Calu3 (cell line): ENCODE measurements around the gene IL6. TPM values are rescaled to one million over a fixed set of nuclear protein-coding genes. Genes with fewer than 3 reads are reported as not detected.

Source experiments
- BruUV-seq: library from RNA; stranded (reverse); fragments of 400-500 nt; replicated peaks from 2 replicates; lab custom pipeline; 2021; lab: Mats Ljungman, UMichigan
- CTCF ChIA-PET: fragments of 300-600 bp; sonication (Branson Sonifier 250); formaldehyde crosslinking; loops from one replicate; lab custom pipeline; 2022; ENCODE audit warnings: antibody characterized with exemption; lab: Charles Lee
- DNase-seq: peaks from one replicate; pipeline ENCODE4 v3.0.0; 2022
- H3K27ac Mint-ChIP-seq: one replicate; pipeline ENCODE4 v1.8.0; 2022; ENCODE audit warnings: mixed read lengths; ENCODE audit not compliant: unreplicated experiment
- H3K27me3 Mint-ChIP-seq: one replicate; pipeline ENCODE4 v1.8.0; 2022; ENCODE audit warnings: mixed read lengths; ENCODE audit not compliant: unreplicated experiment
- H3K36me3 Mint-ChIP-seq: one replicate; pipeline ENCODE4 v1.8.0; 2022; ENCODE audit warnings: mild to moderate bottlenecking, moderate library complexity, mixed read lengths; ENCODE audit not compliant: insufficient read depth, unreplicated experiment
- H3K4me1 Mint-ChIP-seq: one replicate; pipeline ENCODE4 v1.8.0; 2022; ENCODE audit warnings: mild to moderate bottlenecking, low read depth, mixed read lengths; ENCODE audit not compliant: unreplicated experiment
- H3K4me3 Mint-ChIP-seq: one replicate; pipeline ENCODE4 v1.8.0; 2022; ENCODE audit warnings: mild to moderate bottlenecking, low read depth, moderate library complexity, mixed read lengths; ENCODE audit not compliant: unreplicated experiment
- H3K9me3 Mint-ChIP-seq: one replicate; pipeline ENCODE4 v1.8.0; 2022; ENCODE audit warnings: low read depth, mixed read lengths; ENCODE audit not compliant: unreplicated experiment
- CTCF ChIP-seq: fragments of 200-600 bp; IDR thresholded peaks from one replicate; pipeline ENCODE4 v1.8.0; 2022; ENCODE audit warnings: antibody characterized with exemption; ENCODE audit not compliant: unreplicated experiment
- intact Hi-C: fragments of 100-400 bp; cut with micrococcal nuclease; formaldehyde crosslinking; loops from one replicate; pipeline ENCODE4 v1.10.0; 2022; ENCODE audit not compliant: unreplicated experiment
- total RNA-seq: library from RNA; stranded (reverse); gene quantifications from 2 replicates; pipeline ENCODE4 v1.2.3, GENCODE V29; 2022

IL6 gene
- total RNA-seq, 1 experiment from 2014 or later: 20.7 TPM

GRCh38 chr7:22759721-22760120, 32.7 kb downstream of the IL6 start:
- TF ChIP-seq CTCF: no peak
- H3K36me3 Mint-ChIP-seq: no peaks in the 10 kb centered on the region
- CTCF ChIA-PET: no interaction called here
- BruUV-seq: no TSS peak
- no peak overlapping the region for H3K4me3 Mint-ChIP-seq
- no peak for DNase-seq
- no peaks in the 10 kb centered on the region for H3K4me1 Mint-ChIP-seq
- H3K9me3 Mint-ChIP-seq: peaks cover 2% of the 10 kb centered on the region
- intact Hi-C loops: loop anchor here (10.0 kb wide), 1 partner anchor 1765 kb away; no protein-coding TSS in a partner anchor
- no peak overlapping the region for H3K27ac Mint-ChIP-seq
- H3K27me3 Mint-ChIP-seq: peaks cover 58% of the 10 kb centered on the region

- CTCF ChIA-PET: interaction anchor here (2.0 kb wide), 1 partner anchor 20 kb away, joined by 4 read pairs; no protein-coding TSS in a partner anchor
- DNase-seq: no peak
- Mint-ChIP-seq H3K27ac (no peak overlapping the region), H3K4me3 (no peak overlapping the region), H3K9me3 (peaks cover 2% of the 10 kb centered on the region), H3K4me1 (no peaks in the 10 kb centered on the region), H3K36me3 (no peaks in the 10 kb centered on the region), H3K27me3 (peaks cover 59% of the 10 kb centered on the region)
- no TSS peak for BruUV-seq
- no peak for TF ChIP-seq CTCF
- intact Hi-C loops: loop anchor here (10.0 kb wide), 1 partner anchor 1762 kb away; no protein-coding TSS in a partner anchor
Measured at GRCh38 chr7:22762866-22763265, 35.9 kb downstream of the IL6 start.

- CTCF ChIA-PET: no interaction called here
- Mint-ChIP-seq H3K27me3 (peaks cover 48% of the 10 kb centered on the region), H3K4me3 (no peak overlapping the region), H3K9me3 (no peaks in the 10 kb centered on the region), H3K4me1 (no peaks in the 10 kb centered on the region), H3K27ac (no peak overlapping the region), H3K36me3 (no peaks in the 10 kb centered on the region)
- no peak for DNase-seq
- TF ChIP-seq CTCF: no peak
- intact Hi-C loops: loop anchor here (10.0 kb wide), 1 partner anchor 1759 kb away; no protein-coding TSS in a partner anchor
- BruUV-seq: no TSS peak
Measured at GRCh38 chr7:22765609-22766008, 38.6 kb downstream of the IL6 start.

- Mint-ChIP-seq H3K9me3 (no peaks in the 10 kb centered on the region), H3K36me3 (no peaks in the 10 kb centered on the region), H3K27ac (no peak overlapping the region), H3K27me3 (peaks cover 37% of the 10 kb centered on the region), H3K4me1 (no peaks in the 10 kb centered on the region), H3K4me3 (no peak overlapping the region)
- no TSS peak for BruUV-seq
- CTCF ChIA-PET: interaction anchor here (1.1 kb wide), 1 partner anchor 38 kb away, joined by 3 read pairs; no protein-coding TSS in a partner anchor
- TF ChIP-seq CTCF: no peak
- intact Hi-C loops: no loop called here
- no peak for DNase-seq
Measured at GRCh38 chr7:22771194-22771871, 44.3 kb downstream of the IL6 start.
